ENCODE measurements around the gene CBX5.

- no peak for TF ChIP-seq CTCF (IDR thresholded peaks at IDR 0.05 in 2 of 3, conservative IDR thresholded peaks at IDR 0.05 in 1 of 3; ENCODE audit: insufficient read depth in 2 of 3, low read depth in 1 of 3, low read length in 3 of 3)
- TF ChIP-seq CBX2 (IDR thresholded peaks at IDR 0.05; ENCODE audit: insufficient read depth, low read length, poor library complexity, severe bottlenecking), result no peak
- no peak for TF ChIP-seq MYC (IDR thresholded peaks at IDR 0.05; ENCODE audit: low read depth, low read length)
- no peak for TF ChIP-seq MYC (CRISPR knock-in tag; IDR thresholded peaks at IDR 0.05; ENCODE audit: borderline replicate concordance, low read depth)
- no peak for TF ChIP-seq FOXM1 (IDR thresholded peaks at IDR 0.05; ENCODE audit: low read depth)
- no peak for TF ChIP-seq FOXM1 (CRISPR knock-in tag; IDR thresholded peaks at IDR 0.05; ENCODE audit: low read depth)
- TF ChIP-seq POLR2AphosphoS5 (IDR thresholded peaks at IDR 0.05; ENCODE audit: control insufficient read depth, insufficient read depth, low read depth, low read length), result no peak
- no peak for TF ChIP-seq RFX7 (CRISPR knock-in tag; IDR thresholded peaks at IDR 0.05)
- TF ChIP-seq SMAD3 (CRISPR knock-in tag; conservative IDR thresholded peaks at IDR 0.05), result no peak
- no peak for TF ChIP-seq NFIX (CRISPR knock-in tag; IDR thresholded peaks at IDR 0.05; ENCODE audit: low read depth)
- no peak for TF ChIP-seq IRF1 (CRISPR knock-in tag; IDR thresholded peaks at IDR 0.05; ENCODE audit: borderline replicate concordance)
- no peak for TF ChIP-seq NFYB (IDR thresholded peaks at IDR 0.05; ENCODE audit: extremely low read depth, insufficient read length)
These were observed 21.7 kb downstream of the CBX5 start for GRCh38 chr12:54258201-54258681.
